ENCODE data around the gene IFT52. TPM values are rescaled to one million over a fixed set of nuclear protein-coding genes. Genes with fewer than 3 reads are reported as not detected.

The IFT52 gene
- total RNA-seq, 2 donors from 2014 or later: 41.4 to 58.3 TPM

GRCh38 chr20:43550456-43550855 lies 40.3 kb upstream of the IFT52 start:
- Histone ChIP-seq H3K4me1 (ENCODE audit: control insufficient read depth, insufficient read depth, low read length) (no peaks in the 10 kb centered on the region), H3K4me3 (ENCODE audit: low read length) (no peak overlapping the region), H3K9ac (ENCODE audit: extremely low read depth, low read length, poor library complexity, severe bottlenecking) (no peak overlapping the region), H3K27ac (ENCODE audit: low read depth, low read length) (no peak overlapping the region), H3K36me3 (ENCODE audit: control insufficient read depth, insufficient read depth, low read length) (peaks cover under 1% of the 10 kb centered on the region), H3K27me3 (ENCODE audit: control insufficient read depth, insufficient read depth, low read length, poor library complexity, severe bottlenecking) (no peaks in the 10 kb centered on the region), H3K9me3 (ENCODE audit: control insufficient read depth, low read length) (peaks cover 4% of the 10 kb centered on the region)
- no peak for TF ChIP-seq CTCF (conservative IDR thresholded peaks at IDR 0.05)
- DNase-seq: no peak
- 82% methylated on average over 2 of the region's 2 CpGs; no CpG with 5 or more reads in 1 of the 2 experiments for WGBS, 2 experiments (ENCODE audit: insufficient coverage in 1 of 2, insufficient read length in 1 of 2)
- peaks cover 17% of the 10 kb centered on the region for H3K9me3 Mint-ChIP-seq
- no peak overlapping the region for H3K27ac Mint-ChIP-seq
- H3K36me3 Mint-ChIP-seq (ENCODE audit: low read depth): peaks cover 31% of the 10 kb centered on the region
- no peaks in the 10 kb centered on the region for H3K4me1 Mint-ChIP-seq
- H3K27me3 Mint-ChIP-seq (ENCODE audit: insufficient read depth): no peaks in the 10 kb centered on the region
- H3K4me3 Mint-ChIP-seq: no peak overlapping the region

- Mint-ChIP-seq H3K27ac (no peak overlapping the region), H3K27me3 (ENCODE audit: insufficient read depth) (no peaks in the 10 kb centered on the region), H3K9me3 (no peaks in the 10 kb centered on the region), H3K36me3 (ENCODE audit: low read depth) (peaks cover 2% of the 10 kb centered on the region), H3K4me3 (no peak overlapping the region), H3K4me1 (peaks cover 9% of the 10 kb centered on the region)
- WGBS, 2 experiments (ENCODE audit: insufficient coverage in 1 of 2, insufficient read length in 1 of 2): 94% methylated on average over 2 to 3 of the region's 3 CpGs
- Histone ChIP-seq H3K36me3 (ENCODE audit: control insufficient read depth, insufficient read depth, low read length) (no peaks in the 10 kb centered on the region), H3K27ac (ENCODE audit: low read depth, low read length) (no peak overlapping the region), H3K4me1 (ENCODE audit: control insufficient read depth, insufficient read depth, low read length) (peaks cover 2% of the 10 kb centered on the region), H3K9me3 (ENCODE audit: control insufficient read depth, low read length) (no peaks in the 10 kb centered on the region), H3K9ac (ENCODE audit: extremely low read depth, low read length, poor library complexity, severe bottlenecking) (no peak overlapping the region), H3K27me3 (ENCODE audit: control insufficient read depth, insufficient read depth, low read length, poor library complexity, severe bottlenecking) (no peaks in the 10 kb centered on the region), H3K4me3 (ENCODE audit: low read length) (no peak overlapping the region)
- no peak for DNase-seq
- TF ChIP-seq CTCF (conservative IDR thresholded peaks at IDR 0.05): no peak
Measured at GRCh38 chr20:43554369-43554768, 36.4 kb upstream of the IFT52 start.

- Histone ChIP-seq H3K27ac (ENCODE audit: low read depth, low read length) (no peak within 1 kb of the TSS), H3K27me3 (ENCODE audit: control insufficient read depth, insufficient read depth, low read length, poor library complexity, severe bottlenecking) (no peaks in the 10 kb centered on the region), H3K9me3 (ENCODE audit: control insufficient read depth, low read length) (no peaks in the 10 kb centered on the region), H3K36me3 (ENCODE audit: control insufficient read depth, insufficient read depth, low read length) (no peaks in the 10 kb centered on the region), H3K4me3 (ENCODE audit: low read length) (no peak within 1 kb of the TSS), H3K4me1 (ENCODE audit: control insufficient read depth, insufficient read depth, low read length) (peaks cover 2% of the 10 kb centered on the region), H3K9ac (ENCODE audit: extremely low read depth, low read length, poor library complexity, severe bottlenecking) (no peak within 1 kb of the TSS)
- no peak for DNase-seq
- TF ChIP-seq CTCF (conservative IDR thresholded peaks at IDR 0.05): no peak
- H3K4me1 Mint-ChIP-seq: peaks cover 9% of the 10 kb centered on the region
- peak within 1 kb of the TSS; percentile 53 for H3K27ac Mint-ChIP-seq
- no peaks in the 10 kb centered on the region for H3K27me3 Mint-ChIP-seq (ENCODE audit: insufficient read depth)
- H3K4me3 Mint-ChIP-seq: no peak within 1 kb of the TSS
- no peaks in the 10 kb centered on the region for H3K9me3 Mint-ChIP-seq
- H3K36me3 Mint-ChIP-seq (ENCODE audit: low read depth): no peaks in the 10 kb centered on the region
- 89 to 93% methylated on average over 10 to 12 of the region's 12 CpGs for WGBS, 2 experiments (ENCODE audit: insufficient coverage in 1 of 2, insufficient read length in 1 of 2)
Measured at GRCh38 chr20:43558412-43559146, 32.2 kb upstream of the IFT52 start, which contains the start of gene SGK2. Gene SGK2 (plus strand): TSS chr20:43559027. CDS start chr20:43566496, 7,469 bp downstream.

Data from endodermal cell (in vitro differentiated cells).